Stimulated activated CD8-positive, alpha-beta memory T cell treated with anti-CD3 and anti-CD28 coated beads, Interleukin-12 subunit alpha, Interleukin-12 subunit beta, amount 100 ng/mL, for 4 hours (primary cell): Measurements from ENCODE around the gene LRRN2.
"Not testable (repeated sequence)": the region's sequence is repeated elsewhere in the genome, so short reads cannot be mapped to it uniquely, and the experiment has no call there.

ENCODE experiments used
- DNase-seq: peaks from one replicate; pipeline ENCODE4 v3.0.0-alpha.2; 2020; ENCODE audit warnings: low read depth

LRRN2 gene

DNA sequence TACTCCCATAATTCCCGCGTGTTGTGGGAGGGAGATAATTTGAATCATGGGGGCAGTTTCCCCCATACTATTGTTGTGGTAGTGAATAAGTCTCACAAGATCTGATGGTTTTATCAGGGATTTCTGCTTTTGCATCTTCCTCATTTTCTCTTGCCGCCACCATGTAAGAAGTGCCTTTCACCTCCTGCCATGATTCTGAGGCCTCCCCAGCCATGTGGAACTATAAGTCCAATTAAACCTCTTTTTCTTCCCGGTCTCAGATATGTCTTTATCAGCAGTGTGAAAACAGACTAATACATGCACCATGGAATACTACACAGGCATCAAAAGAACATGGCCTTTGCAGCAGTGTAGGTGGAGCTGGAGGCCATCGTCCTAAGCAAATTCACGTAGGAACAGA, 56.1 kb downstream of the LRRN2 start:
- DNase-seq = not testable (repeated sequence)

DNA sequence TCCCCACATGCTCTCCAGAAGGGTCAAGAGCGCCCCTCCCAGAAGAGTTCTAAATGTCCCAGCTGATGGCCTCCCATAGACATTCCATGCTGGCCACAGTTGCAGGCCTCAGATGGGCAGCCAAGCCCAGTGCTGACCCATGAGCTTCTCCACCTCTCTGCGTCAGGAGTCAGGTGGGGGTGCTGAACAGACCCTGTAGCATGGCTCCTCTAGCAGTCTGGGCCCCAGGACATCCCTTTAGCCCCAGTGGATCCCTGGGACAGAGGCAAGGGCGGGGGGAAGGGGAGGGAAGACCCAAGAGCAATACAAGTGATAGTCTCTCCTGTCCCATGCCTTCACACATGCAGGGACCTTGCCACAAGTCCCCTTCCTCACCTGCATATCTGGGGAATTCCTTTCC, 56.7 kb downstream of the LRRN2 start:
- DNase-seq = no peak

DNA sequence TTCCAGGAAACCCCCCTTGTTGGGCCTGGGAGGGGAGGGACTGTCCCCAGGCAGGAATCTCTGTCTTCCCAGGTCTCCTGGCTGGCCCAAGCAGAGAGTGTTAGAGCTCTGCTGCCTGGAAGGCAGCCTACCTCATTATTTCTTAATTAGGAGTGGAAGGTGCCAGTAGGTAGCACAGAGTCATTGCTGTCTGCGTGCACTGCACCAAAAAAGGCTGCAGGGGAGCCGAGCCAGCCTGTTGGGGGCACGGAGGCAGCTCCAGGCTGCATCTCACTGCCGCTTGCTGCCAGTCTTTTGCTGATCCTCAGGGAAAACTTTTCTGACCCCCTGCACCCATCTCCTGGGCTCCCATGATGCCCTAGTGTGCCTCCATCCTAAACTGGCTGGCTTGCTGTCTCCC, 58.1 kb downstream of the LRRN2 start:
- no peak for DNase-seq

DNA sequence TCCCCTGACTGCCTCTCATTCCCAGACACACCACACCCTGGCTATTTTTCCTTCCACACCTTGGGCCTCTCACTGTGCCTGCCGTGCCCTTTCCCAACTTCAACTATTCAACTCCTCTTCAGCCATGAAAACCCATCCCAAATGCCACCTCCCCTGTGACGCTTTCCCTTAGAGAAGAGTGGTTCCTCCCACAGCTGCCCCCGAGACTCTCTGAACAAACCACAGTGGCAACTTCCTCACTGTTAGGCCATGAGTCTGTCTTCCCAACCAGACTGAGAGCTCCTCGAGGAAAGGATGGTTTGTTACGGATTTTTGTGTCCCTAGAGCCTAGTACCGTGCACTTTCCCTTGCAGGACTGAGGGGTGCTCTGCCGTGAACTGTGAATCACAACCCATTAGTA, 59.2 kb downstream of the LRRN2 start:
- no peak for DNase-seq

GRCh38 chr1:204624631-204625216, 60.8 kb downstream of the LRRN2 start:
- DNase-seq = no peak

DNA sequence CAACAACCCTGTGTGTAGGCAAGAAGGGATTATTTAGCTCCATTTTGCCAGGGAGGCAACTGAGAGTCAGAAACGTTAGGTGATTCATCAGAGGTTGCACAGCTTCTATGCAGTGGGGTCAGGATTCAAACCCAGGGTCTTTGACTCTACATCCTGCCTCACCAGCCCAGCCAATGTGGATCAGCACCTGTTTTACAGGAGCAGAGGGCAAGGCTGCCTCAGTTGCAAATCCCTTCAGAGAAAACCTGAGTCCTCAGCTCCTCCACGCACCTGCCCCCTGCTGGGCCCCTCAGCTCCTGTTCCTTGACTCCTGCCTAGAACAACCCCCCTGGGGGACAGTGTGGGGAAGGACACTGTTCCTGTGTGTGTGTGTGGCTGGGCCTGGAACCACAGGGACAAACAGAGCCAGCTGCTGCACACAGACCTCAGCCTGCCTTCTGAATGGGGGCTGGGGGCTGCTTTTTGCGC, 61.6 kb downstream of the LRRN2 start:
- DNase-seq = no peak

GRCh38 chr1:204623365-204623893, 62.1 kb downstream of the LRRN2 start:
- no peak for DNase-seq

DNA sequence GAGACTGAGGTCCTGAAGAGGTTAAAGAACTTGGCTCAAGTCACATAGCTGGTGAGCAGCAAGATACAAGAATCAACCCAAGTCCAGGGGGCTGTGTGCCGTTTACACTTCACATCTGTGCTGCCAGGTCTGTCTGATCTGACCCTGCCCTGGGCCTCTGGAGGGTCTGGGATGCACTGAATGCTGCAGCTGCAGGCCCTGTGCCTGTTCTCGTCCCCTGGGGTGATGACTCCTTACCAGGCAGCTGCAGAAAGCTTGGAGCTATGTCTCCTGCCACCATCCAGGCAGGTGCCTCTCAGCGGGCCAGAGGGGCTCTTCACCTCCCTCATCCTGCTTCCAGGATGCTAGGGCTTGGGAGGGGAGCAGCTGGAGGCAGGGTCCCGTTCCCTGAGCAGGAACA, 63.5 kb downstream of the LRRN2 start:
- DNase-seq = no peak

- DNase-seq = no peak
Measured at GRCh38 chr1:204621396-204621795, 64.1 kb downstream of the LRRN2 start.

GRCh38 chr1:204619721-204620120, 65.8 kb downstream of the LRRN2 start:
- DNase-seq = no peak

GRCh38 chr1:204618148-204618760, 67.3 kb downstream of the LRRN2 start:
- no peak for DNase-seq

- no peak for DNase-seq
Measured at GRCh38 chr1:204617256-204618147, 68.0 kb downstream of the LRRN2 start.

GRCh38 chr1:204616641-204617040, 68.9 kb downstream of the LRRN2 start:
- no peak for DNase-seq

DNA sequence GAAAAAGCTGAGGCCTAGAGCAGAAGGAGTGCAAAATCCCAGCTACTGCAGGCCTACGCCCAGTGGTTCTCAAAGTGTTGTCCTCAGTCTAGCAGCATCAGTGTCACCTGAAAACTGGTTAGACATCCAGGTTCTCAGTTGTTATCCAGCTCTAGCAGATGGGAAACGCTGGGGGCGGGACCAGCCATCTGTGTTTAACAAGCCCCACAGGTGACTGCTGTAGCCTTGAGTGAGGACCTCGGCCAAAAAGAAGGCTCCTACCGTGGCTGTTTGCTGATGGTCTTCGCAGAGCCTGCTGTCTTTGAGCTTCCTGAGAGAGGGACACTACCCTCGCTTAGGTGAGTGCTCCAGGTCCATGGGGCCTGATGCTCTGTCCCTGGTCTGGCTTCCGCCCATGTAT, 69.7 kb downstream of the LRRN2 start:
- no peak for DNase-seq

GRCh38 chr1:204613636-204614035, 71.9 kb downstream of the LRRN2 start:
- no peak for DNase-seq

DNA sequence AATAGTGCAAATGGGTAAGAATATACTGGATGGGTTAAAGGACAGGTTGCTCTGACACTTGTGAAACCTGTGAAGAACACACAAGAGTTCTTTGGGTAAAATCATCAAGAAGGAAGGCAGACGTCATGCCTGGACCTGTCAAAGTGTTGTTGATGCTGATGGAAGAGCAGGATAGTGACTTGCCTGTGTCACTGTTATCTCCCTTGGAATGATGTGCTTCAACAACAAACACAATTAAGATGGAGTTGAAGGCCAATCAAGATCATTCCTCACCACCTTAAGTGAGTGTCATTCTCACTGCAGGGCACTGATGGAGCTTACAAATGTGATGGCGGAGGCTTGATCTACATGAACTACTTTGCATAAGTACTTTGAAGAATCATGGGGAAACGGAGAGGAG, 73.2 kb downstream of the LRRN2 start:
- no peak for DNase-seq

GRCh38 chr1:204611036-204611435, 74.5 kb downstream of the LRRN2 start:
- no peak for DNase-seq

DNA sequence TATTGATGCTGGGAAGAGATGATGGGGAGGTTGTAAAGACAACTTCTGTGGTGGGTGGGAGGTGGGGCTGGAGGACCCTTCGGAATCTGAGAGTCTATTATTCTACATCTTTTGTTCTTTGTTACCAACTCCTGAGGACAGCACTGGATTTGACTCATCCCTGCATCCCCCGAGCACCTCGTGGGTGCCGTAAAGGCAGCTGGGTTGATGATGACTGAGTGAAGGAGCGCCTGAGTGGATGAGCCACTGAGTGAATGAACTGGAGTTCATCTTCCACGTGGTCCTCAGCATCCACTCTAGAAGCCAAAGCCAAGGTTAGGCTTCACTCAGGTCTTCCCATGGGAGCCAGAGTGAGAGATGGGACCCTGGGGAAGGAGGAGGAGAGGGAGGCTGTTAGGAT, 77.6 kb downstream of the LRRN2 start:
- DNase-seq = no peak

DNA sequence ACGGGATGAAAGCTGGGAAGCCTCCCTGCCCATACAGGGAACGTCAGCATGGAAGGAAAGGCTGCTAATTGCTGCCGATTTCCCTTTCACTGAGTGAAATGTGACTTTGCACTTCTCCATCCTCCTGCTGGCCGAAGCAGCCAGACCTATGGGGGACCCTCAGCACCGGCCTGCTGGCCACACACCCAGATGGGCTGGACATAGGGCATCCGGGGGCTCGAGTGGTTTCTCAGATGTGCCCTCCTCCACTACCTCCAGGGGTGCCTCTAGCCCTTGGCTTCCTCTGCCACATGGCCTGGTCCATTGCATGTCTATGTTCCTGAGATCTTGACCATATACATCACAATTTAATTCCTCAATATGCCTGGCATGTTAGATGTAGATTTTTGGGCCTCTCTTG, 79.7 kb downstream of the LRRN2 start:
- DNase-seq = no peak

GRCh38 chr1:204602871-204603542, 82.5 kb downstream of the LRRN2 start:
- DNase-seq = no peak

DNA sequence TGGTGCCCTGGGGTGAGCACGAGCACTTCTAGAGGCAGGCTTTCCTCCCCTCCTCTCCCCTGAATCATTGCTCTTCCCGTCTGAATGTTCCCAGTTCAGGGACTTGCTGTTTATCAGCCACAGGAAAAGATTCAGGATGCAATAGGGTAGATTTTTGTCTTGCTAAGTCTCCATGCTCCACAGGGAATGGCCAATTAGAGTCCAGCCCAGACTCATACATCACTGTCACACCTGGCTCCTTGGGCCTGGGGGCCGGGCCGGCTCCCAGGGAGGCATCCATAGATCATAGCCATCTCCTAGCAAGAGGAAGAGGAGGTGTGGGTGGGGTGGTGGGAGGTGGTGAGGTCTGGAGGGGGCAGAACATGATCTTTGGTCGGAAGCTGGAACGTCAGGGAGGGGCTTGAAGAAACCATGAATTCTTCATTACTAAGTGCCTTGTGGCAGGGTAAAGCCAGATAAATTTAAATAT, 83.4 kb downstream of the LRRN2 start:
- no peak for DNase-seq

GRCh38 chr1:204600968-204601367, 84.6 kb downstream of the LRRN2 start:
- no peak for DNase-seq
